RWPE1 (cell line): ENCODE results near the gene CCDC171.
A peak's percentile ranks its signal among the peaks of the same experiment; 100 is the strongest.

Source experiments
- CTCF ChIA-PET: fragments of 350-600 bp; sonication (Branson Sonifier 250); formaldehyde crosslinking; extraction: SDS; loops from one replicate; lab custom pipeline; 2021; lab: Yijun Ruan, JAX
- POLR2A ChIA-PET: fragments of 400-600 bp; formaldehyde crosslinking; extraction: SDS; loops from one replicate; lab custom pipeline; 2020; ENCODE audit warnings: antibody characterized with exemption; ENCODE audit not compliant: low non-redundant PET; lab: Yijun Ruan, JAX
- DNase-seq: peaks from one replicate; pipeline ENCODE4 v3.0.0; 2012; ENCODE audit warnings: low spot score
- H3K27ac ChIP-seq: fragments of 450-650 bp; 2 replicates; pipeline ENCODE4 v1.5.1; 2017
- CTCF ChIP-seq: fragments of 450-650 bp; conservative IDR thresholded peaks from 2 replicates; pipeline ENCODE4 v1.5.1; 2017; ENCODE audit warnings: low read depth, mild to moderate bottlenecking

The CCDC171 gene

GRCh38 chr9:15552636-15553527 is at the start of gene CCDC171:
Gene CCDC171, plus strand, starts transcription at chr9:15553043. Its CDS starts 11,046 bp downstream, at chr9:15564089.
- peak within 1 kb of the TSS; percentile 92 for H3K27ac ChIP-seq
- DNase-seq, result peak; percentile 99
- ChIA-PET CTCF (interaction anchor here (0.6 to 1.3 kb wide), 5 partner anchors 14 to 55 kb away, joined by 4 to 6 read pairs (median 4); partner anchors contain the start of gene PSIP1), POLR2A (interaction anchor here (0.5 to 0.7 kb wide), 5 partner anchors 23 to 909 kb away, joined by 3 to 4 read pairs (median 3); no protein-coding TSS in a partner anchor)
- TF ChIP-seq CTCF, result no peak

GRCh38 chr9:15505921-15506320 is 46.9 kb upstream of the CCDC171 start:
- no peak overlapping the region for H3K27ac ChIP-seq
- no peak for DNase-seq
- ChIA-PET CTCF (interaction anchor here (0.6 kb wide), 1 partner anchor 1382 kb away, joined by 5 read pairs; no protein-coding TSS in a partner anchor), POLR2A (no interaction called here)
- no peak for TF ChIP-seq CTCF

- DNase-seq, result peak; percentile 32
Measured at GRCh38 chr9:15509931-15510788, 42.7 kb upstream of the CCDC171 start.

GRCh38 chr9:15510789-15511575 is 41.9 kb upstream of the CCDC171 start, which contains the start of gene PSIP1:
Gene PSIP1, minus strand, starts transcription at chr9:15510970. Its CDS starts 782 bp downstream, at chr9:15510188.
- no peak for TF ChIP-seq CTCF
- ChIA-PET CTCF (interaction anchor here (0.7 to 1.8 kb wide), 4 partner anchors 10 to 95 kb away, joined by 3 to 6 read pairs (median 4); partner anchors contain the start of gene CCDC171), POLR2A (no interaction called here)
- peak within 1 kb of the TSS; percentile 87 for H3K27ac ChIP-seq
- DNase-seq, result peak; percentile 84

More at GRCh38 chr9:15509931-15510788, 42.7 kb upstream of the CCDC171 start:
- TF ChIP-seq CTCF, result no peak
- ChIA-PET POLR2A (no interaction called here), CTCF (interaction anchor here (0.8 kb wide), 1 partner anchor 96 kb away, joined by 5 read pairs; no protein-coding TSS in a partner anchor)
- H3K27ac ChIP-seq, result peak overlapping the region; percentile 87

- CTCF ChIA-PET, result interaction anchor here (1.7 to 1.8 kb wide), 2 partner anchors 11 to 40 kb away, joined by 4 to 6 read pairs; partner anchors contain the start of gene CCDC171
- TF ChIP-seq CTCF, result no peak
- H3K27ac ChIP-seq, result no peak overlapping the region
- POLR2A ChIA-PET, result no interaction called here
- DNase-seq, result no peak
Measured at GRCh38 chr9:15512204-15512603, 40.6 kb upstream of the CCDC171 start.
